Stimulated activated CD8-positive, alpha-beta memory T cell treated with anti-CD3 and anti-CD28 coated beads, Interleukin-4, amount 100 ng/mL, for 1 hour (primary cell): ENCODE results near the gene CPLANE1.
"Not testable (repeated sequence)": the region's sequence is repeated elsewhere in the genome, so short reads cannot be mapped to it uniquely, and the experiment has no call there.

Experiments
- DNase-seq, 2 donors: peaks; one replicate each; pipeline ENCODE4 v3.0.0-alpha.2; 2020; ENCODE audit warnings: low read depth in 2 of 2, low spot score in 1 of 2

CPLANE1 gene

GRCh38 chr5:37121465-37121864, 127.7 kb downstream of the CPLANE1 start:
- DNase-seq: no peak

- DNase-seq: no peak
Measured at GRCh38 chr5:37121027-37121426, 128.1 kb downstream of the CPLANE1 start.

GRCh38 chr5:37120270-37120669, 128.9 kb downstream of the CPLANE1 start:
- no peak for DNase-seq

GRCh38 chr5:37116359-37116758, 132.8 kb downstream of the CPLANE1 start:
- DNase-seq: no peak

- DNase-seq: no peak
Measured at GRCh38 chr5:37112383-37112991, 136.7 kb downstream of the CPLANE1 start.

- DNase-seq: no peak
Measured at GRCh38 chr5:37111426-37112382, 137.5 kb downstream of the CPLANE1 start.

GRCh38 chr5:37110135-37110534, 139.0 kb downstream of the CPLANE1 start:
- no peak for DNase-seq

GRCh38 chr5:37109338-37109737, 139.8 kb downstream of the CPLANE1 start:
- DNase-seq: no peak

- DNase-seq: no peak
Measured at GRCh38 chr5:37103302-37103701, 145.9 kb downstream of the CPLANE1 start.

- DNase-seq: not testable (repeated sequence)
Measured at GRCh38 chr5:37099267-37099666, 149.9 kb downstream of the CPLANE1 start.

- not testable (repeated sequence) for DNase-seq
Measured at GRCh38 chr5:37093795-37094194, 155.4 kb downstream of the CPLANE1 start.

- DNase-seq: no peak
Measured at GRCh38 chr5:37090781-37091180, 158.4 kb downstream of the CPLANE1 start.

- DNase-seq: no peak
Measured at GRCh38 chr5:37090123-37090726, 159.0 kb downstream of the CPLANE1 start.

GRCh38 chr5:37088009-37088408, 161.2 kb downstream of the CPLANE1 start:
- DNase-seq: no peak

- DNase-seq: no peak
Measured at GRCh38 chr5:37086466-37087173, 162.6 kb downstream of the CPLANE1 start.

- DNase-seq: not testable (repeated sequence)
Measured at GRCh38 chr5:37086026-37086425, 163.2 kb downstream of the CPLANE1 start.

- not testable (repeated sequence) for DNase-seq
Measured at GRCh38 chr5:37082977-37083376, 166.2 kb downstream of the CPLANE1 start.

- no peak for DNase-seq
Measured at GRCh38 chr5:37080697-37081096, 168.5 kb downstream of the CPLANE1 start.

GRCh38 chr5:37077146-37077545, 172.0 kb downstream of the CPLANE1 start:
- no peak for DNase-seq

GRCh38 chr5:37075399-37075950, 173.7 kb downstream of the CPLANE1 start:
- DNase-seq: no peak
